HL-60 (cell line): ENCODE data around the gene RPL13A.

Source experiments
- DNase-seq, 2 experiments: peaks; one replicate each; pipeline ENCODE4 v3.0.0-alpha.2; 2010 to 2020; ENCODE audit warnings: low read depth in 1 of 2, low spot score in 1 of 2
- H3K27ac ChIP-seq: fragments of 250-450 bp; sonication (Bioruptor Pico); replicated peaks from 2 replicates; pipeline ENCODE4 v1.5.1; 2020; ENCODE audit warnings: mild to moderate bottlenecking, moderate library complexity
- H3K27me3 ChIP-seq: fragments of 250-450 bp; sonication (Bioruptor Pico); 2 replicates; pipeline ENCODE4 v1.5.1; 2021; ENCODE audit warnings: mild to moderate bottlenecking, moderate library complexity; ENCODE audit not compliant: insufficient read depth, poor library complexity, severe bottlenecking
- H3K4me3 ChIP-seq: replicated peaks from 2 replicates; pipeline ENCODE4 v1.5.1; 2011; ENCODE audit warnings: mild to moderate bottlenecking, control low read depth, low read length; ENCODE audit not compliant: insufficient read depth
- CTCF ChIP-seq: IDR thresholded peaks from one replicate; pipeline ENCODE4 v1.5.1; 2011; ENCODE audit warnings: low read length, control low read depth, inconsistent platforms; ENCODE audit not compliant: insufficient read depth
- GABPA ChIP-seq: IDR thresholded peaks from 2 replicates; pipeline ENCODE4 v1.6.1; 2012; ENCODE audit warnings: low read depth
- POLR2AphosphoS5 ChIP-seq: IDR thresholded peaks from 2 replicates; pipeline ENCODE4 v1.6.1; 2012; ENCODE audit warnings: low read depth
- REST ChIP-seq: IDR thresholded peaks from 2 replicates; pipeline ENCODE4 v1.6.1; 2012; ENCODE audit warnings: low read depth; ENCODE audit not compliant: insufficient replicate concordance
- SPI1 ChIP-seq: IDR thresholded peaks from 2 replicates; pipeline ENCODE4 v1.6.1; 2012; ENCODE audit warnings: low read depth, mild to moderate bottlenecking, borderline replicate concordance

The RPL13A gene

GRCh38 chr19:49479975-49480628 is 7.3 kb upstream of the RPL13A start:
- Histone ChIP-seq H3K4me3 (no peak overlapping the region), H3K27ac (no peak overlapping the region), H3K27me3 (no peaks in the 10 kb centered on the region)
- TF ChIP-seq POLR2AphosphoS5 (no peak), SPI1 (no peak), REST (no peak), CTCF (no peak), GABPA (no peak)
- no peak for DNase-seq

GRCh38 chr19:49481020-49481683 is 6.3 kb upstream of the RPL13A start:
- no peak for TF ChIP-seq CTCF
- TF ChIP-seq POLR2AphosphoS5: no peak
- no peak for TF ChIP-seq SPI1
- TF ChIP-seq GABPA: no peak
- no peak for DNase-seq
- Histone ChIP-seq H3K4me3 (no peak overlapping the region), H3K27ac (no peak overlapping the region), H3K27me3 (no peaks in the 10 kb centered on the region)

GRCh38 chr19:49486232-49486631 is 1.2 kb upstream of the RPL13A start:
- no peak for TF ChIP-seq CTCF
- no peak for TF ChIP-seq GABPA
- no peak for TF ChIP-seq SPI1
- no peak for TF ChIP-seq POLR2AphosphoS5
- TF ChIP-seq REST: no peak
- no peaks in the 10 kb centered on the region for H3K27me3 ChIP-seq
- DNase-seq: no peak
- H3K27ac ChIP-seq: peak overlapping the region; percentile 66; the same call in 1 of the 2 replicates
- no peak overlapping the region for H3K4me3 ChIP-seq
